Measurements from ENCODE around the gene NAA80.
A peak's percentile ranks its signal among the peaks of the same experiment; 100 is the strongest.

NAA80 gene

GRCh38 chr3:50298836-50299637 is at the start of gene NAA80, which contains the start of gene HYAL3:
Gene NAA80 (minus strand): TSS chr3:50299405. CDS start chr3:50297463, 1,942 bp downstream.
Gene HYAL3 (minus strand): TSS chr3:50299405. CDS start chr3:50295602, 3,803 bp downstream.
- peak; percentile 99 for DNase-seq (ENCODE audit: low spot score)

- peak; percentile 68 for DNase-seq (ENCODE audit: low spot score)
Observed at GRCh38 chr3:50347187-50347813, 48.1 kb upstream of the NAA80 start.

- DNase-seq (ENCODE audit: low spot score): peak; percentile 95
Observed at GRCh38 chr3:50345586-50346234, 46.5 kb upstream of the NAA80 start, which contains the start of gene ZMYND10. Gene ZMYND10 (minus strand): TSS chr3:50345732. CDS start chr3:50345579, 153 bp downstream.

- no peak for DNase-seq (ENCODE audit: low spot score)
Observed at GRCh38 chr3:50345008-50345407, 45.8 kb upstream of the NAA80 start.

GRCh38 chr3:50342813-50343633 is 43.8 kb upstream of the NAA80 start:
- DNase-seq (ENCODE audit: low spot score): no peak

- no peak for DNase-seq (ENCODE audit: low spot score)
Observed at GRCh38 chr3:50341996-50342650, 42.9 kb upstream of the NAA80 start.

GRCh38 chr3:50341537-50341936 is 42.3 kb upstream of the NAA80 start:
- DNase-seq (ENCODE audit: low spot score): no peak

GRCh38 chr3:50340448-50341329 is 41.5 kb upstream of the NAA80 start, which contains the start of gene RASSF1:
Gene RASSF1 (minus strand): TSS chr3:50340836. CDS start chr3:50340805, 31 bp downstream.
- DNase-seq (ENCODE audit: low spot score): peak; percentile 81

- DNase-seq (ENCODE audit: low spot score): no peak
Observed at GRCh38 chr3:50340147-50340447, 40.9 kb upstream of the NAA80 start.

GRCh38 chr3:50339485-50340146 is 40.4 kb upstream of the NAA80 start:
- no peak for DNase-seq (ENCODE audit: low spot score)

GRCh38 chr3:50338965-50339364 is 39.8 kb upstream of the NAA80 start:
- no peak for DNase-seq (ENCODE audit: low spot score)

GRCh38 chr3:50337175-50337861 is 38.1 kb upstream of the NAA80 start:
- peak; percentile 99 for DNase-seq (ENCODE audit: low spot score)

- no peak for DNase-seq (ENCODE audit: low spot score)
Observed at GRCh38 chr3:50336452-50337174, 37.4 kb upstream of the NAA80 start.

GRCh38 chr3:50334339-50335075 is 35.3 kb upstream of the NAA80 start:
- no peak for DNase-seq (ENCODE audit: low spot score)

- peak; percentile 64 for DNase-seq (ENCODE audit: low spot score)
Observed at GRCh38 chr3:50333744-50334328, 34.6 kb upstream of the NAA80 start.

GRCh38 chr3:50331364-50331907 is 32.2 kb upstream of the NAA80 start:
- no peak for DNase-seq (ENCODE audit: low spot score)

- no peak for DNase-seq (ENCODE audit: low spot score)
Observed at GRCh38 chr3:50330330-50330729, 31.1 kb upstream of the NAA80 start.

All from AG20443 (cell line).